GM10248 (cell line): ENCODE results near the gene AGPAT1.

ENCODE experiments used
- CTCF ChIA-PET: fragments of 300-600 bp; sonication (Branson Sonifier 250); formaldehyde crosslinking; extraction: SDS; loops from one replicate; lab custom pipeline; 2021; ENCODE audit warnings: antibody characterized with exemption; lab: Yijun Ruan, JAX
- POLR2A ChIA-PET: fragments of 350-650 bp; sonication (Branson Sonifier 250); formaldehyde crosslinking; extraction: SDS; loops from one replicate; lab custom pipeline; 2020; ENCODE audit warnings: antibody characterized with exemption; lab: Yijun Ruan, JAX
- DNase-seq: peaks from one replicate; pipeline ENCODE4 v3.0.0; 2012; ENCODE audit errors: extremely low spot score
- TF ChIP-seq, protein P1 (sequence below): IDR thresholded peaks from 2 replicates; pipeline ENCODE4 v1.5.1; 2012; ENCODE audit warnings: mild to moderate bottlenecking, low read depth; ENCODE audit errors: extremely low read depth, missing control alignments, control extremely low read depth

AGPAT1 gene

DNA sequence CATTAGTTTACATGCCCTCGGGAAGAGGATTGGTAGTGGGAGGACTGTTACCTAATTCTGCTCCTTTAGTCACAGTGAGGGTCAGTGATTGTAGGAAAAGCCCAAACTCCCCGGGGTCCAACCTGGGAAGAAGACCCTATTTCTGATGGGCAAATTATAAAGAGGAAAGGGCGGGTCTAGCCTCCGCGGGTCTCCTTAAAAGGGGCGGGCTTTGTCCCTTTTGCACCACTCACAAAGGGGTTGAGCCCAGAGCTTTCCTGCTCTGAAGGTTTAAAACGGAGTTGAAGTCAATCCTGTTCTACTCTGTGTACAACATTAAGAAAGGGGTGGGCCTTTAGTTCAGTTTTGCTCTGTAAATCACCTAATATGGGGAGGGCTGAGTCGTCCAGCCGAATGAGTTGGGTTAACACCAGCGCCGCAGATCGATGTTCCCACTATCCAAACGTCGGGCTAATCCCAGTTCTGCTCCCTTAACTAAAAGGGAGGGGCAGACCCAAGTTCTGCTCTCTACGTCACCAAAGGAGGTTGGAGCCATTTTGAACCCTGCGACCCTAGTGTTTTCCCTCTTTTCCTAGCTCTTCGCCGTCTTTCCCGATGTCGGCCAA is 1.4 kb upstream of the AGPAT1 start:
- TF ChIP-seq, protein P1, sequence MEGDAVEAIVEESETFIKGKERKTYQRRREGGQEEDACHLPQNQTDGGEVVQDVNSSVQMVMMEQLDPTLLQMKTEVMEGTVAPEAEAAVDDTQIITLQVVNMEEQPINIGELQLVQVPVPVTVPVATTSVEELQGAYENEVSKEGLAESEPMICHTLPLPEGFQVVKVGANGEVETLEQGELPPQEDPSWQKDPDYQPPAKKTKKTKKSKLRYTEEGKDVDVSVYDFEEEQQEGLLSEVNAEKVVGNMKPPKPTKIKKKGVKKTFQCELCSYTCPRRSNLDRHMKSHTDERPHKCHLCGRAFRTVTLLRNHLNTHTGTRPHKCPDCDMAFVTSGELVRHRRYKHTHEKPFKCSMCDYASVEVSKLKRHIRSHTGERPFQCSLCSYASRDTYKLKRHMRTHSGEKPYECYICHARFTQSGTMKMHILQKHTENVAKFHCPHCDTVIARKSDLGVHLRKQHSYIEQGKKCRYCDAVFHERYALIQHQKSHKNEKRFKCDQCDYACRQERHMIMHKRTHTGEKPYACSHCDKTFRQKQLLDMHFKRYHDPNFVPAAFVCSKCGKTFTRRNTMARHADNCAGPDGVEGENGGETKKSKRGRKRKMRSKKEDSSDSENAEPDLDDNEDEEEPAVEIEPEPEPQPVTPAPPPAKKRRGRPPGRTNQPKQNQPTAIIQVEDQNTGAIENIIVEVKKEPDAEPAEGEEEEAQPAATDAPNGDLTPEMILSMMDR: no peak
- ChIA-PET CTCF (interaction anchor here (1.1 kb wide), 1 partner anchor 19 kb away, joined by 4 read pairs; no protein-coding TSS in a partner anchor), POLR2A (interaction anchor here (0.6 to 1.7 kb wide), 3 partner anchors 13 to 47 kb away, joined by 3 to 5 read pairs (median 3); partner anchors contain the start of genes FKBPL, GPSM3 and PBX2)
- DNase-seq: no peak

DNA sequence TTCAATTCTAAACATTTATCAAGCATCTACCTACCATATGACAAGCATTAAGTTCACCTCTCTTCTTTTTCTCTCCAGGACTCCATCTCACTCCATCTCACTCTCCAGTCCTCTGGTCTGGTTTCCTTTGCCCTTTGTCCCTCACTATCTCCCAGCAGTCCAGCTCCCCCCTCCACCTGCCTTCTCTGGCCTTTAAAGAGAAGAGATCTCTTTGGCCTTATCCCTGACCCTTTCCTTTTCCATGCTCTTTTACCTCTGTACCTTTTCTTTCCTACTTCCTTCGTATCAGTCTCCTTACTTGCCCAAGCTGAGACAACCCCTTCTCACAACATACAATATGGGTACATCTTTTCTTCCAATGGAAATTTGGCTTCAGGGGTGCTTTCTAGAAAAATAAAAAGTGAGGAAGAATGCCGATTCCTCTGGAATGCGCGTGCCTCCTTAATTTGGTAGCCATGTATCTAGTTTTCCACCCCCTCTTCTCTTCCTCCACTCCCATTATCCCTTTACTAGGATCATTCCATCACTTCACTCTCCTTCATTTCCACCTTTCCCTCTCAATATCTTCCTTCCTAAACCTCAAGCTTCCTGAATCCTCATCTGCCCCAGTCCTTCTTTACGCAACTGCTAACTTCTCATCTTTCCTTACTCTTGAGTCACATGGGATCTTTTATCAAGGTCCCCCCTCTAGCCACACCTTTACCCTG is 745 bp upstream of the AGPAT1 start:
- DNase-seq: no peak
- TF ChIP-seq, protein P1: no peak
- ChIA-PET POLR2A (interaction anchor here (1.7 kb wide), 1 partner anchor 16 kb away, joined by 5 read pairs; the partner anchor contains the start of gene GPSM3), CTCF (interaction anchor here (1.0 to 1.4 kb wide), 2 partner anchors 16 to 19 kb away, joined by 3 to 4 read pairs; partner anchors contain the start of gene GPSM3)

DNA sequence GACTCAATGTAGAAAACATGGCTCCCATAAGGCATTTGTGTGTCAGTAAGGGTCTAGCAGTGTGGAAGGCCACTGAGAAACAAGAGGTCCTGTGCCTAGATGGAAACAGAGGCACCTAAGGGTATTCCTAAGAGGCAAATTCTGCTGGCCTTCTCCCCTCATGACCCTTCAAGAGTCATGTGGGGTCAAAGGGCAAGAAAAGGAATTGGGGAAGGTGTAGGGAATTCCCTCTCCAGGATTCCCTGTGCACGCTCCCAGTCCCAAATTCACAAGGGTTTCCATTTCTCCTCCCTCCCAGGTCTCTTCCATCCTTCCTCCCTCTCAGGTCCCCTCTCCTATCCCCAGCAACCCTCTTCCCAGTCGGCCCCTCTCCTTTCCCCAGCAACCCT is 568 bp downstream of the AGPAT1 start:
- TF ChIP-seq, protein P1: no peak
- ChIA-PET POLR2A (no interaction called here), CTCF (no interaction called here)
- DNase-seq: no peak

DNA sequence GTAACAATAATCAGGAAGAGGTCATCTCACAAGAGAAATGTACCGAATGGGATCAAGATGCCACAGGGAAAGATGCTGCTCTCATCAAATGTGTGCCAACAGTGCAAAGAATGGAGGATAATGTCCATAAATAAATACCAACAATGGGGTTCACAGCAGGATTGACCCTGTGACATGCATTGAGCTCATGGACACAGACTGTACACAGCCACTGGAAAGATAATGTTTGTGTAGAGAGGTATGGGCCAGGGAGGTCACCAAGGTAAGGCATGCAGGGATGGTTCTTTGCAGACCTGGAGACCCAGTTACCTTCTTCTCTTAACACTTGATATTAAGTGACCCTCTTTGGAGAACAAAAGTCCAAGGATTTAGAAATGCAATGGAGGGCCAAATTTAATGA is 1.5 kb downstream of the AGPAT1 start:
- ChIA-PET POLR2A (no interaction called here), CTCF (no interaction called here)
- TF ChIP-seq, protein P1: no peak
- no peak for DNase-seq

DNA sequence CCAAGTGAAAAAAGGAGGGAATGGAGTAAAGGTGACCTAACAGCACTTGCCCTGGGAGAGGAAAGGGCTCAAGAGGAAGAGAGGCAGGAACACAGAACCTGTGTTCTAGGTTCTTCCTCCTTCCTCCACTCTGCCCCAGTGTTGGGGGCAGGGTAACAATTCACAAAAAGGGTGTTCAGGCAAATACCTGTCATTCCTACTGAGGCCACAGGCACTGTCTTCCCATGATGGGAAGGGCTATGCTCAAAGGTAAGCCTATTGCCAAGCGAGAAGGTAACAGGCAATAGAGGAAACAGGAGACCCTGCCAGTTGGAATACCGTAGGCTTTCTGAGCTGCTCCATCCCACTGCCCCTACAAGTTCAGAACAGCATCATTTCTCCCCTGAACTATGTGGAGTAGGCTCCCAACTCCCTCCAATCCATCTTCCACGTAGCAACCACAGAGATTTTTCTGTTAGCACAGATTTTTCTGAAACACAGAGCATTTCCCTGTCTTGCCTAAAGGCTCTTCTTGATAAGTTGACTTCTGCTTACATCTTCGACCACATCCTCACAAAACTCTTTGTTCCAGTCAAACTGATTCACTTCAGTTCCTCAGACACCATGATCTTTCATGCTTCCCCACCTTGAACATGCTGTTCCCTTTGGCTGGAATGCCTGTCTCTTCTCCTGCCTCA is 2.7 kb downstream of the AGPAT1 start:
- no peak for DNase-seq
- TF ChIP-seq, protein P1: no peak
- CTCF ChIA-PET: no interaction called here
- POLR2A ChIA-PET: no interaction called here

DNA sequence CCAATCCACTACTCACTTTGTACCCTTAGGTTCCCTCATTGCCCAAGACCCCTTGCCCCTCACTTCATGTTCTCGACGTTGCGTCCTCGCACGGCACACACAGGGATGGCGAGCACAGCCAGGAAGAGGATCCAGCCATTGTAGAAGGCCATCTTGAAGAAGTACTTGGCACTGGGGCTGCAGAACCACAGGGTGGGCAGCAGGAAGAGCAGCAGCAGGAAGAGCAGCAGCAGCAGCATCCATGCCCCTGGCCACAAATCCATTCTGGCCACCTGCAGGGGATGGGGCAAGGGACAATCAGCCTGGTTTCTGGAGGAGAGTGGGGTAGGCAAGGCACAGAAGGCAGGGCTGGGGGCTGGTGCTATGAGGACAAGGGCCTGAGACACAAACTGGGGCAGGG is 4.7 kb downstream of the AGPAT1 start:
- TF ChIP-seq, protein P1: no peak
- CTCF ChIA-PET: interaction anchor here (1.1 to 1.4 kb wide), 2 partner anchors 24 to 53 kb away, joined by 4 read pairs; no protein-coding TSS in a partner anchor

More for the DNA sequence above, 4.7 kb downstream of the AGPAT1 start:
- DNase-seq: no peak
- POLR2A ChIA-PET: no interaction called here
